ENCODE results near the gene SLC6A6. TPM values are rescaled to one million over a fixed set of nuclear protein-coding genes. Genes with fewer than 3 reads are reported as not detected.

Gene SLC6A6
- total and polyA plus RNA-seq, 8 donors, result 3.0 to 36.7 (median 19.7) TPM

DNA sequence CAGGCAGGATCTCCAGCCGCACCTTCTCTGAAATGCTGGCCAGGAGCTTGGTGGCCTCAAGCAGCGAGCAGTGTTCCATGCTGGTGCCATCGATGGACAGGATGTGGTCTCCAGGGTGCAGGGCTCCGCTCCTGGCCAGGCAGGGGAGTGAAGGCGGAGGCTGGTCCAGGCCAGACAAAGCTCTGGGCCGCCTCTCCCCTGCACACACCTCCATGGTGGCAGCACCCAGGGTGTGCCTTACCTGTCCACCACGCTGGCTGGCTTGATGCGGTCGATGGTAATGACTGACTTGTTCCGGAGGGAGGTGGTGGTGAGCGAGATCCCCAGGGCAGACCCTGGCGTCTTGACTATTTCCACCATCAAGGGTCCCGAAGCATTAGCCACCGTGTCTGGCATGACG lies 117.7 kb downstream of the SLC6A6 start:
- no peaks in the 10 kb centered on the region for H3K9me3 ChIP-seq
- no peak overlapping the region for H3K27ac ChIP-seq
- H3K4me1 ChIP-seq, result no peaks in the 10 kb centered on the region
- H3K36me3 ChIP-seq, result no peaks in the 10 kb centered on the region
- WGBS, 5 donors, result 82 to 85% (median 83%) methylated on average over 9 to 15 of the region's 15 CpGs
- no peak overlapping the region for H3K4me3 ChIP-seq
- TF ChIP-seq POLR2A (IDR thresholded peaks at IDR 0.05) (no peak), EP300 (IDR thresholded peaks at IDR 0.05) (no peak), POLR2AphosphoS5 (IDR thresholded peaks at IDR 0.05) (no peak)
- TF ChIP-seq, protein P1, sequence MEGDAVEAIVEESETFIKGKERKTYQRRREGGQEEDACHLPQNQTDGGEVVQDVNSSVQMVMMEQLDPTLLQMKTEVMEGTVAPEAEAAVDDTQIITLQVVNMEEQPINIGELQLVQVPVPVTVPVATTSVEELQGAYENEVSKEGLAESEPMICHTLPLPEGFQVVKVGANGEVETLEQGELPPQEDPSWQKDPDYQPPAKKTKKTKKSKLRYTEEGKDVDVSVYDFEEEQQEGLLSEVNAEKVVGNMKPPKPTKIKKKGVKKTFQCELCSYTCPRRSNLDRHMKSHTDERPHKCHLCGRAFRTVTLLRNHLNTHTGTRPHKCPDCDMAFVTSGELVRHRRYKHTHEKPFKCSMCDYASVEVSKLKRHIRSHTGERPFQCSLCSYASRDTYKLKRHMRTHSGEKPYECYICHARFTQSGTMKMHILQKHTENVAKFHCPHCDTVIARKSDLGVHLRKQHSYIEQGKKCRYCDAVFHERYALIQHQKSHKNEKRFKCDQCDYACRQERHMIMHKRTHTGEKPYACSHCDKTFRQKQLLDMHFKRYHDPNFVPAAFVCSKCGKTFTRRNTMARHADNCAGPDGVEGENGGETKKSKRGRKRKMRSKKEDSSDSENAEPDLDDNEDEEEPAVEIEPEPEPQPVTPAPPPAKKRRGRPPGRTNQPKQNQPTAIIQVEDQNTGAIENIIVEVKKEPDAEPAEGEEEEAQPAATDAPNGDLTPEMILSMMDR (IDR thresholded peaks at IDR 0.05), result no peak
- no peak for DNase-seq
- intact Hi-C loops (cut with DNase I; ENCODE audit: low total_unique reads), result no loop called here
- H3K27me3 ChIP-seq, result no peaks in the 10 kb centered on the region

DNA sequence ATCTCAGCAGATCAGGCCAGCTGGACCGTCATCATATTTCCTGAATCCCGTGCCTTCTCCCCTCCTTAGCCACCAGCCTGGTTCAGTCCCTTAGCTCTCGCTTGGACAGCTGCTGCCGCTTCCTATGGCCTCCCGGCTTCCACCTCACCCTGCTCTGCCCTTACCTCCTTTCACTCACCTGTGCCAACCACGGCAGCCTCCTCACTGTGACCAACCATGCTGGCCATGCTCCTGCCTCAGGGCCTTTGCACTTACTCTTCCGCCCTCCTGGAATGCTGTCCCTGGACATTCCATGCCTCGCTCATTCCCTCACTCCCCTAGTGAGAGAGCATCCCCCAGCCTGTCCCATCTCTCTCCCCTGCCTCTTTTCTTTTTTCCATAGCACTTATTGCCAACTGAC lies 118.6 kb downstream of the SLC6A6 start:
- TF ChIP-seq POLR2A (IDR thresholded peaks at IDR 0.05) (no peak), POLR2AphosphoS5 (IDR thresholded peaks at IDR 0.05) (no peak), EP300 (IDR thresholded peaks at IDR 0.05) (no peak)
- TF ChIP-seq, protein P1 (IDR thresholded peaks at IDR 0.05), result no peak
- Histone ChIP-seq H3K9me3 (no peaks in the 10 kb centered on the region), H3K27ac (no peak overlapping the region), H3K27me3 (no peaks in the 10 kb centered on the region), H3K4me1 (peaks cover 0 to 5% (median 2%) of the 10 kb centered on the region in 4 donors), H3K4me3 (no peak overlapping the region), H3K36me3 (no peaks in the 10 kb centered on the region)
- intact Hi-C loops (cut with DNase I; ENCODE audit: low total_unique reads), result no loop called here
- WGBS, 5 donors, result 80 to 94% (median 91%) methylated on average over 8 of the region's 8 CpGs
- DNase-seq, result no peak

DNA sequence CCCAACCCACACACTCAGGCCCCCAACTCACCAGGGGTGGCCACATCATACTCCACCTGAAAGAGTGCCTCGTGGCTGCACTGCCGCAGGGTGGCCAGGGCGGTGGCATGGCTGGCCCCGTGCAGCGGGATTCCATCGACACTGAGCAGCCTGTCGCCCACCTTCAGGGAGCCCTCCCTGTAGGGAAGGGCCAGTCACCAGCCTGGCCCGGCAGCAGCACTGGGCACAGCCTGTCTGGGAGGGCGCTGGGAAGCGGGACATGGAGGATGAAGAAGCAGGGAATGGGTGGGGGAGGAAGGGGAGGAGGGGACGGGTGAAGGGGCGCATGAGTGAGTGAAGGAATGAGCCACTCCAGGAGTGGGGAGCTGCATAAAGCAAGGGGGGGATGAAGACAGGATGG lies 119.2 kb downstream of the SLC6A6 start:
- Histone ChIP-seq H3K36me3 (no peaks in the 10 kb centered on the region), H3K9me3 (no peaks in the 10 kb centered on the region), H3K4me1 (peaks cover 0 to 9% (median 6%) of the 10 kb centered on the region in 4 donors), H3K27me3 (no peaks in the 10 kb centered on the region), H3K27ac (no peak overlapping the region), H3K4me3 (no peak overlapping the region)
- no peak for DNase-seq
- TF ChIP-seq POLR2AphosphoS5 (IDR thresholded peaks at IDR 0.05), result no peak
- 79 to 89% (median 85%) methylated on average over 10 to 12 of the region's 12 CpGs for WGBS, 5 donors
- intact Hi-C loops (cut with DNase I; ENCODE audit: low total_unique reads), result no loop called here

DNA sequence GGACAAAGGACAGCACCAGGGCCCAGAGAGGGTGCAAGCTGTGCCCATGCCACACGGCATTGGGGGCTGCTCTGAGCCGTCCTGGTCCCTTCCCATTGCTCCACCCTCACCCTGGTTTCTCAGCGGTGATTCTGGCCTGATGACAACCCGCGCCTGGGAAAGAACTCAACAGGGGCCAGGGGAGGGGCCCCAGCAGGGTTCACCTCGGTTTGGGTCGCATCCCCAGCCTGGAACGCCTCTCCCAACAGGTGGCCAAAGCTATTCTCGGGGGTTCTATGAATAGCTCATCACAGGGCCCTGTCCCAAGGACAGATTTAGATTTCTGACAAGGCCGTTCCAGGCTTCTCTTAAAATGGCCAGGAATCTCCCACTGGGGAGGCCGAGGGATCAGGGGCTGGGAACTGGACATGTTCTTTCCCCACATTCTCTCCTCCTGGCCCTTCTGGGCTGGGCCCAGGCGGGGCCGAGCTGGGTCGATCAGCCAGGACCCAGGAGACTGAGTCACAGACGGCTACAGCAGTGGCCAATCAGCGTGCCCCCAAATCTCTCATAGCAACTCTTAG lies 119.8 kb downstream of the SLC6A6 start:
- DNase-seq, result no peak
- WGBS, 5 donors, result 66 to 79% (median 76%) methylated on average over 13 to 16 of the region's 16 CpGs
- intact Hi-C loops (cut with DNase I; ENCODE audit: low total_unique reads), result no loop called here
- no peaks in the 10 kb centered on the region for H3K36me3 ChIP-seq
- no peak overlapping the region for H3K27ac ChIP-seq
- H3K27me3 ChIP-seq, result no peaks in the 10 kb centered on the region
- peaks cover 0 to 10% (median 6%) of the 10 kb centered on the region in 4 donors for H3K4me1 ChIP-seq
- H3K4me3 ChIP-seq, result no peak overlapping the region
- TF ChIP-seq, protein P1 (IDR thresholded peaks at IDR 0.05), result no peak
- TF ChIP-seq POLR2AphosphoS5 (IDR thresholded peaks at IDR 0.05), result no peak
- TF ChIP-seq POLR2A (IDR thresholded peaks at IDR 0.05), result no peak
- TF ChIP-seq EP300 (IDR thresholded peaks at IDR 0.05), result no peak
- no peaks in the 10 kb centered on the region for H3K9me3 ChIP-seq

DNA sequence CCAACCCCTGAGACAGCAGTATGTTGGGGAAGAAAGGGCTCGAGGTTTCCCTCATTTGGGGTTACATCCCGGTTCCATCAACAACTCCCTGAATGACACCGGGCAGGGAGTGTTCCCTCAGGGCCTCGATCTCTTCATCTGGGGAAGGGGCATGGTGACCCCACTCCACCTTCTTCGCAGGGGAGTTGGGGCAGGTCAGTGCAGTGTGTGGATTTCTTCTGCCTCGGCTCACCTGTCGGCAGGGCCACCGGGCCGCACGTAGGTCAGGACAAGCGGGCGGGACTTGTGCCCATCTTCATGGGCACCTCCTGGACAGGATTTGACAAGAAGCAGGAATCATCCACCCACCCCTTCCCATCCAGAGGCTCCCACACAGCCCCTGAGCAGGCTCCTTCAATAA lies 120.4 kb downstream of the SLC6A6 start:
- no peak overlapping the region for H3K27ac ChIP-seq
- H3K4me3 ChIP-seq, result no peak overlapping the region
- H3K9me3 ChIP-seq, result no peaks in the 10 kb centered on the region
- no peak for DNase-seq
- no peaks in the 10 kb centered on the region for H3K36me3 ChIP-seq
- TF ChIP-seq, protein P1 (IDR thresholded peaks at IDR 0.05), result no peak
- no peak for TF ChIP-seq POLR2A (IDR thresholded peaks at IDR 0.05)
- intact Hi-C loops (cut with DNase I; ENCODE audit: low total_unique reads), result no loop called here
- WGBS, 5 donors, result 92 to 95% (median 94%) methylated on average over 3 to 12 of the region's 12 CpGs
- no peaks in the 10 kb centered on the region for H3K27me3 ChIP-seq
- H3K4me1 ChIP-seq, result peaks cover 0 to 10% (median 6%) of the 10 kb centered on the region in 4 donors

Measured in stomach (tissue), 9 donors.